GM15510 (cell line): Measurements from ENCODE around the gene EIF4E3.

Experiments used
- POLR2A ChIP-seq: IDR thresholded peaks from 3 replicates; pipeline ENCODE4 v1.6.1; 2011; ENCODE audit warnings: borderline replicate concordance; ENCODE audit not compliant: insufficient read length; ENCODE audit errors: extremely low read depth

The EIF4E3 gene

DNA sequence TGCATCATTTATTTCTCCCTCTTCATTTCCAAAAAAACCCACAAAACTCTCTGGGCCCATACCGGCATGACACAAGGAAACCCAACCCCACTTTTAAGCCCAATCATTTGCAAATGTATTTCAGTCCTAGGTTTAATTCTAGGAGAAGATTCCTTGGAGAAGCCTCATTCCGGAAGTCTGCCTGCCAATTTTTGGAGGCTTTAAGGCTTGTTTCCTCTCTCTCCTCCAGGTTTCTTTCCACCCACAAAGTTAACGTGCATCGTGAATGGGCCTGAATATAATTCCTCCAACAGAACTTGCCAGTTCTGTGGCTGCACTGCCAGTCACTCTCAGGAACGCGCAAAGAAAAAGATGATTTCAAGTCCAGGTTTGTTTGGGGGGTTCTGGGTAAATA is 71.8 kb downstream of the EIF4E3 start:
- no peak for TF ChIP-seq POLR2A

DNA sequence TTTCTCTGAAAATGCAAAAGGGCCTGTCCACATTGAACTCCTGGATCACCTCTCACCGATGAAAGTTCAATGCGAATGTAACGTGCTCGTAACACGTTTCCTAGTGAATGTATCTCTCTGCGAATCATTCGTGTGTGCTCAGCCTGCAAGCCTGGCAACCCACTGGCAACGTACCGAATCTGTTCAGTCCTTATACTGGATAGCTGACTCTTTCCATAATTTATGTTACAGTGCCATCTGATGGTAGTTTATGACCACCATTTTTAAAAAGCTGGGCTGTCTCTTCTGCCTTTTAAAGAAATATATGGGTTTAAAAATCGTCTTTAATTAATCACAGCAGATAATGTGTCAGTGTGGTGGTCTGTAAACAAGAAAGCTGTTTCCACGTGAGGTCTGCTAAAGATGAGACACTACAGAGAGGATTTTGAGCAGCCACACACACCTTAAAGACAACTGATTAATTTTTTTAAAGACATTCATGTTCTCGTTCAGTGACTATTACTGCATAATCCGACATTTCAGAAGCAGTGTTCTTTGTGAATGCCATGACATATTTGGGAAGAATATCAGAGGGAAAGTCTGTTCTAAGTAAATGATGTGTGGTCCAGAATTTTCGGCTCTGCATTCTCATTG is 72.3 kb downstream of the EIF4E3 start:
- TF ChIP-seq POLR2A, result no peak

DNA sequence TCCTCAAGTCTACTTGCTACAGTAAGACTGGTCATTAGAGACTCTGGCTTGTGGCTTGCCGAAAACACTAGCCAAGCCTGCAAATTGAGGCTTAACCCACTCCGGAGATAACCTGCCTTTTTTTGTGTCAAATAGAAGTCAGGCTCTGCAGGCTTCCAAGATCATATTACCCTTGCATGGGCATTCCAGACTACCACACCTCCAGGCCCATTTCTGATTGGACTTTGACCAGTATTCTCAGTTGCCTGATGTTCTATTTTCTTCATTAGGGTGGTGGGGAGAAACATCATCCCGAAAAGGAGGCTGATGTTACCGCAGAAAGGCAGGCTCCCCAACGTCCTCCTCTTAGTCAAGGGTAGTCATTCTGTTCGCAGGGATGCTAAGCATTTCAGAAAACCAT is 73.6 kb downstream of the EIF4E3 start:
- TF ChIP-seq POLR2A, result no peak

DNA sequence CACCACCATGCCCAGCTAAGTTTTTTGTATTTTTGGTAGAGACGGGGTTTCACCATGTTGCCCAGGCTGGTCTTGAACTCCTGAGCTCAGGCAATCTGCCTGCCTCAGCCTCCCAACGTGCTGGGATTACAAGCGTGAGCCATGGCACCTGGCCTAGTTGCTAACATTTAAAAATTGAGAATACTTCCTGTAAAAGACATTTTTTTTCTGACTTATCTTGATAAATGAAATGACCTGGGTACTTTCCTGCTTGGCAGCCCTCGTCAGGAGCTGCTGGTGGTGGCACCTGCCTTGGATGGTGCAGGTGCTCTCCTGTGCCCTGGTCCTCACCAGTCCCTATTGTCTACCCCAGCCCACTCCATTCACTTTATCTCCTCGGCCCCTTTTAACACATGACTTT is 74.8 kb downstream of the EIF4E3 start:
- no peak for TF ChIP-seq POLR2A

DNA sequence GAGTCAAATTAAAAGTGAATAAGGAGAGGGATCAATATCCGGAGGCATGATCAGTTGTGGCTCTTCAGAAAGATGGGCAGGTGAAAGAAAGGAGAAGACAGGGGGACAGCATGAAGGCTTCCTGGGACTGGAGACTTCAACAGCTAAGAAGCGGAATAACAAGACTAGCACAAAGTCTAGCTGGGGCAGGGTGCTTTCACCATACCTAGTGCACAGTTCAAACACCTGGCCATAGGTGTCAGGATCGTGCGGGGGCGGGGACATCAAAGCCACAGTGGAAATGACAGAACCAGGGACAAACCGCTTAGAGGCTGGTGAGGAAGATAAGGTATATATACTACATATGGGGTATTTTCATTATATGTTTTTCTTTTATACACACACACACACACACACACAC is 75.4 kb downstream of the EIF4E3 start:
- TF ChIP-seq POLR2A, result no peak

GRCh38 chr3:71647751-71648150 is 77.5 kb downstream of the EIF4E3 start:
- no peak for TF ChIP-seq POLR2A

DNA sequence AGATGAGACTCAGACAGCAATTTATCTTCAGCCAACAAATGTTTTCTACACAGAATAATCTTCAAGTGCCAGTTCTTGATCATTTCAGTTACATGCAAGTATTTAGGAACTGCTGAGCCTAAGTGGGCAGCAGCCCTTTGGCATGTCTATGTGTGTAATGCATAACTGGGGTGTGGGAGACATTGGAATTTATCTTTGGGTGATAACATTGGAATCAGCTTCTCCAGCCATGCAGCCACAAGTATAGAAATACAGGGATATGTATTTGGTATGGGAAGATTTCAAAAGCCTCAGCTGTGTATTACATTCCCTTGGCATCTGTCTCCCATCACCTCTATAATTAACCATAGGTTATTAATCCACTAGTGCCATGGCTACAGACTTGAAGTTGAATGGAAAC is 78.2 kb downstream of the EIF4E3 start:
- TF ChIP-seq POLR2A, result no peak

GRCh38 chr3:71645140-71645539 is 80.1 kb downstream of the EIF4E3 start:
- no peak for TF ChIP-seq POLR2A

DNA sequence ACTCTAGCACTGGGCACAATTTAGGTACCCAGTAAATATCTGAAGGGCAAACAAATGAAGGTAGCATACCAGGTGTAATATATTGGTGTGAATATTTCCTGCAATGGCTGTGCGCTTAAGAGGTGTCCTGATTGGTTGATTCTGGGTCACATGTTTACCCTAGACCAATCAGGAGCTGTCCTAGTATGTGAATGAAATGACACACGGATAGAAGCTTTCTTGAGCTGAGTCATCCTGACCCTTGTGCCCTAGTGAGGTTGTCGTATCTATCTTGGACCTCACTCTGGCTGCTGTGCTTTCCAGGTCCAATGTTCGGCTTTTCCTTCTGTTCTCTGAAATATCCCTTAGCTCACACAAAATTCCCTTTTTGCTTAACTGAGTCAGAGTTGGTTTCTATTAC is 83.5 kb downstream of the EIF4E3 start:
- TF ChIP-seq POLR2A, result no peak

DNA sequence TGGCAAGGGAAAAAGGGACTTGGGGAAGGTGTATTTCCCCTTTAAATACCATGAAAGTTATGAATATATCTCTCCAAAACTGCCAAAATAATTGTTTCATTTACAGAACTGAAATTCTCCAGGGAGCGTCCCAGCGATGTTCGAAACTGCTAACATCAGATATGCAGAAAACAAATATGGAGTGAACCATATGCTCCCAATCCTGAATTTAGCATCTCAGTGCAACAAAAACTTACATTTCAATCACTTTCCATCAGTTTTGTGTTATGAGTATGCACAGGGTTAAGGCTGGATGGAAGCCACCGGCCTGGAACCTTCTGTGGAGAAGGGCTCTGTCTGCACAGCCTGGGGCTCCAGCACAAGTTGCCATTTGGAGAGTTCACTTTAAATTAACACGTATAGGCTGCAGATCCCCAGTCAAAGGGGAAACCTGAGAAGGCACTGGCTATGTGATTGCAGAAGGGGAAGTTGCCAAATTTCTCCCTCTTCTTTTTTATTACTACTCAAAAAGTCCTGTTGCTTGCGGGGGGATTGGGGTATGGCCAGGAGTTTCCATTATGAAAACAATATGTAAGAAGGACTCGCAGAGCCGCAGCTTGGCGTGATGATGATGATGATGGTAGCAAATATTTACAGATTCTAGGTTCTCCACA is 84.7 kb downstream of the EIF4E3 start:
- no peak for TF ChIP-seq POLR2A

DNA sequence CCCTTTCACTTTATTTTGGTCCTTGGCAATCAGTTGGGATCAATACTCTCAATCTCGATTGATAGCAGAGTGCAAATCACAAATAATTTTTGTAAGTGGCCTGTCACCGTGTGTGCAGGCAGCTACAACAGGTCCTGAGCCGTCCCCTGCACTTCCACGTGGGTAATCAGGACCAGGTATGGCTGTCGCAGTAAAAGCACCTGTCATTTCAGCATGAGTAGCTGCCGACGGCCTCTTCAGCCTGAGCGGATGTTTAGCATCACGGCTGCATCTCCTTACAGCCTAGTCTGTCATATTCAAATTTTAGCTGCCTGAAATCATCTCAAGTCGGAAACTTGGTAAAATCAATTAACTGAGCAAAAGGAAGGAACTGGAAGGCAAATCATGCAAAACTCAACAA is 88.7 kb downstream of the EIF4E3 start:
- no peak for TF ChIP-seq POLR2A

DNA sequence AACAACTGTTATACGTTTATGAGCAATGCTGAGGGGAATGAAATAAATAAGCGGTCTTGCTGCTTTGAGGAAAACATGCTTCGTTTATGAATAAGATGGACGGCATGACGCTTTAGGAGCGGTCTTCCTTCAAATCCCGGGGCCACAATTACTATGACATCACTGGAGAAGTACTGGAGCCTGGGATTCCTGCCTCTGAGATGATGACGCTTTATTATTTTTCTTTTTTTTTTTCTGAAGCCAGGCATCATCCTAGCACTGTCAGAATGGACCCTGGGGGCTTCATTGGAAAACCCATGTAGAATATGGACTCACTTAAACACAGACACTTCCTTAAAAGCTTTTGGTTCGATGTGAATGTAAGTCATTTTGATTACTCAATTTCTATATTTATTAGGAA is 89.2 kb downstream of the EIF4E3 start:
- no peak for TF ChIP-seq POLR2A

- no peak for TF ChIP-seq POLR2A
Measured at GRCh38 chr3:71634671-71635070, 90.5 kb downstream of the EIF4E3 start.

GRCh38 chr3:71629711-71630110 is 95.5 kb downstream of the EIF4E3 start:
- TF ChIP-seq POLR2A, result no peak

- TF ChIP-seq POLR2A, result no peak
Measured at GRCh38 chr3:71629289-71629688, 95.9 kb downstream of the EIF4E3 start.

GRCh38 chr3:71628522-71628921 is 96.7 kb downstream of the EIF4E3 start:
- no peak for TF ChIP-seq POLR2A

- TF ChIP-seq POLR2A, result no peak
Measured at GRCh38 chr3:71625676-71626075, 99.5 kb downstream of the EIF4E3 start.
